Amniotic stem cell (primary cell): ENCODE results near the gene A4GALT.
"Not testable (repeated sequence)": the region's sequence is repeated elsewhere in the genome, so short reads cannot be mapped to it uniquely, and the experiment has no call there.

ENCODE experiments used
- DNase-seq: peaks from one replicate; lab custom pipeline; 2025; lab: John Stamatoyannopoulos, UW

Gene A4GALT, protein sequence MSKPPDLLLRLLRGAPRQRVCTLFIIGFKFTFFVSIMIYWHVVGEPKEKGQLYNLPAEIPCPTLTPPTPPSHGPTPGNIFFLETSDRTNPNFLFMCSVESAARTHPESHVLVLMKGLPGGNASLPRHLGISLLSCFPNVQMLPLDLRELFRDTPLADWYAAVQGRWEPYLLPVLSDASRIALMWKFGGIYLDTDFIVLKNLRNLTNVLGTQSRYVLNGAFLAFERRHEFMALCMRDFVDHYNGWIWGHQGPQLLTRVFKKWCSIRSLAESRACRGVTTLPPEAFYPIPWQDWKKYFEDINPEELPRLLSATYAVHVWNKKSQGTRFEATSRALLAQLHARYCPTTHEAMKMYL

DNA sequence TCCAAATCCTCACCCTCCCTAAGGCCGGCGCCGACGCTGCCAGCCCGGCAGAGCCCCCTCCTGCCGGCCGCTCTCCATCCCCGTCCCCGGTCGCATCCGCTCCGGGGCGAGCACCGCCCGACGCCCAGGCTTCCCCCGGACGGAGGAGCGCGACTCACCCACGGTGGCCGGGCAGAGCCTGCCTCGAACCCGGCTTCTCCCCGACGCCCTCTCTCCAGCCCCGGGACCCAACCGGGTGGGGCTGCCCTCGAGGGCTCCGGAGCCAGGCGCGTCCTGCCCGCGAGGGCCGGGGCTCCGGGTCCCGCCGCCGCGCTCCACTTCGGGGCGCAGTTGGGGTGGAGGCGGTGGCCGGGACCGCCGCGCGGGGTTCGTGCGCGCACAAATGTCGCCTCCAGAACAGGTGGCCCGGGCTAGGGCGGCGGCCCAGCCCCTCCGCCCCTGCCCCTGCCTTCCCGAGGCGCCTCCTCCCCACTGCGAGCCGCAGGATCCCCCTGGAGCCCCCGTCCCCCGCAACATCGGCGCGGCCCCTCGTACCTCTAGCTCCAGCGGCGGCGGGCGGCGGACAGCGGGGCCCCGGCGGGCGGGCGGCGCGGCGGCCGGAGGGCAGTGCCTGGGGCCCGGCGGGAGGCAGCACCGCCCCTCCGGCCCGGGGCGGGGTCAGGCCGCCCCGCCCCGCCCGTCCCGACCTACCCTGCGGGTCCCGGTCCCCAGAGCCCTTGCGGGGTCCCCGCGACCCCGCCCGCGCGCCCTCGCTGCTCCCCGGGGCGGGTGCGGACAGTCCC is at the start of gene A4GALT:
Gene A4GALT (minus strand): TSS at position 608 of the 782 bp plus-strand sequence. CDS start 26,919 bp downstream, outside the sequence.
- no peak for DNase-seq

DNA sequence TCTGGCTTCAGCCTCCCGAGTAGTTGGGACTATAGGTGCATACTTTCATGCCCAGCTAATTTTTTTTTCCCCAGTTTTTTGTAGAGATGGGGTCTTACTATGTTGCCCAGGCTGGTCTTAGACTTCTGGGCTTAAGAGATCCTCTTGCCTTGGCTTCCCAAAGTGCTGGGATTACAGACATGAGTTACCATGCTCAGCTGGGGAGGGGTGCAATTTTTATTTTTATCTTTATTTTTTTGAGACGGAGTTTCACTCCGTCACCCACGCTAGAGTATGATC is 49.7 kb upstream of the A4GALT start:
- no peak for DNase-seq

DNA sequence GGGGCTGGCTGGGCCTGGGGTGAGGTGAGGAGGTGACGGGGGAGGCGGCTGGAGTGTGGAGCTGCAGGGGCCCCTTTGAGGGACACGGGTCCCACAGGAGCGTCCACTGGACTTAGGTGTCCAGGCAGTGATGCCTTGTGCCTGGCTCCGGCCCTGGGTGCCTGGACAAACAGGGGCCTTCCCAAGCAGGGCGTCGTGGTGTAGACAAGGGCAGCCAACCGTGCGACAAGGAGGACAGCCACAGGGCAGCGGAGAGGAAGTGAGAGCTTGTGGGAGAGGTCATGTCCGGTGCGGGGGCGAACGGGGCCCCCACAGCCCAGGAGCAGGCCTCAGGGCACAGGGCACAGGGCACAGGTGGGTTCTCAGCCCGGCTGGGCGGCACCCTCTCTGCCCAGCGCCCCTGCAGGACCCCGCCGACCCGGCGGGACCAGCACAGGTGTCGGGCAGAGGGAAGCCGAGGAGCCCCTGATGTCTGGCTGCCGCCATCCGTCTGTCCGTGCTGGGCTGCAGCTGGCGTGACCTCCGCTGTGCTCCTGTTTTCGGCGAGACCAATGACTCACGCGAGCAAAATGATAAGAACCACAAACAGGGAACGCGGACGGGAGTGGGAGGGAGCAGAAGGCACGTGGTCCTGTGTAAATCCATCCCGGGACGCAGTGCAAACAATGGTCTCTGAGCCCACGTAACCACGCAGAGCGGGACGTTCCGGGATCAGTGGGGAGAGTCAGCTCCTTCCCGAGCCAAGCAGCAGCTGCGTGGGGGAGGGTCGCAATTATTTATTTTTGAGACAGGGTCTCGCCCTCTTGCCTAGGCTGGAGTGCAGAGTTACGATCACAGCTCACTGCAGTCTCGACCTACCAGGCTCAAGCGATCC is 49.1 kb upstream of the A4GALT start:
- DNase-seq: no peak

DNA sequence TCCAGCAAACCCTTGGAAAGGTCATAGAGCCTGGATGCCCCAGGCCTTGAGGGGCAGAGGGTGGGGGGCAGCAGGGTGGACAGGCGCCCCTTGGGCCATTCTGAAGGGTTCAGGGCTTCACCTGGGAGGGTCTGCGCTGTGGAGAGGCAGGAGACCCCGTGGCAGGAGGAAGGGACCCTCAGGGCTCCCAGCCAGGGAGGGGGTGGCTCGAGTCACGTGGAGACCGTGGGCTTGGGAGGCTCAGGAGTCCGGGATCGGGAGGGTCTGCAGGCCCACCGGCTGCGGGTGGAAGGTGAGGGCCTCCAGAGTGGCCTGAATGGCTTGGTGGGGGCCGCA is 48.5 kb upstream of the A4GALT start:
- DNase-seq: no peak

DNA sequence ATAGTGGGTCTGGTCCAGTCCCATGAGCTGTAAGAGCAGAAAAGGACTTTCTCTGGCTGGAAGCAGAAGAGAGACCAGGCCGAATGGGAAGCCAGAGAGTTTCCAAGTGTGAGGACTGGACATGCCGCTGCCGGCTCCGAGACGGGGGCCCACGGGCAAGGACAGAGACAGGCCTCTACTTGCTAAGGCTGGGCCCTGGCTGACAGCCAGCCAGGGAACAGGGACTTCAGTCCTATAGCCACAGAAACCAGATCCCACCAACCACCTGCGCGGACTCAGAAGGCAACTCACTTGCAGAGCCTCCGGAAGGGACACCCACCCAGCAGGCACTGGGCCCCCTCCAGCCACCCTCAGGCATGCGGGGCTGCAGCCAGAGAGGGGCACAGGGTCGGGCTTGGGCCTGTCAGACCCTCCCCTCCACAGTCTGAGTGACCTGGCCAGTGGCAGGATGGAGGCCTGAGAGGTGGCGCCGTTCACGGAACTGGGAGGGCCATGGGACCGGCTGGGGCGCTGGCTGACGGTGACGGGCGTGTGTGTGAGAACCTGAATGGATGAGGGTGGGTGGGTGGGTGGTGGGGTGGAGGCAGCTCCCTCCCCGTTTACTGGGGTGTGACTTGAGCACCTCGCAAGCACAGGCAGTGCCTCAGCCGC is 47.8 kb upstream of the A4GALT start:
- DNase-seq: no peak

DNA sequence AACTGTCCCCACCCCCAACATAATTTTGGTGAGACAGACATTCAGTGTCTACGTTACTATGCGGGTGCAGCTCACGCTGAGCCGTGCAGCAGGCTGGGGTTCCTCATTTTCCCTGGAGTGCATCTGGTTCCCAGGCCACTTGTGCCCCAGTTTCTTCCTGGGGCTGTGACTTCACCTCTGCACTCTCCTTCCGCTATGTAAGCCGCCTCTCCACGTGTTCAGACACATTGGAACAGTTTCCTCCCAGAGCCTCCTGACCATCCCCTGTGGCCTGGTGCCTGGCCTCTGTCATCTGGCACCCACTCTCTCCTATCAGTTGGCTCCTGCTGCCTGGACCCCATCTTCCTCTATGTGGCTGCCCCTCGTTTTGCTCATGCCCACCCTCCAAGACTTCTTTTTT is 46.2 kb upstream of the A4GALT start:
- no peak for DNase-seq

DNA sequence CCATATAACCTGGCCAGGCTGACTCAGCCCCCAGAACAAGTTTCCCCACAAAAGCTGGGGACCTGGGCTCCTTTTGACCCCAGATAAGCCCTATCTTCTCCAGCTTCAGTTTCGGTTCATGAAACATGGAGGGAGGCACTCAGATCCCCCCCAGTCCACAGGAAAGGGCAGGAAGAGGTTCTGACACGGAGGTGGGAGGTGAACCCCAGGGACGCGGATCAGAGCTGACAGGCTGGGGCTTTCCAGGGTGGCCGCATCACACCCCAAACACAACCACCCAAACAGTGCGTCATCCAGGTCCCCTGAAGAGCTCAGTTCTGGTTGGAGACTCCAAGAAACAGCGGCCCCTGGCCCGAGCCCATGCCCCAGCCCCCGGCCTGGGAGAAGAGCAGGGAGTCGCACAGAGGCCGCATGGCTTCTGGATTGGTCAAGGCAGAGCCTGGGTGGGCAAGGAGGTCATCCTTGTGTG is 44.3 kb upstream of the A4GALT start:
- no peak for DNase-seq

DNA sequence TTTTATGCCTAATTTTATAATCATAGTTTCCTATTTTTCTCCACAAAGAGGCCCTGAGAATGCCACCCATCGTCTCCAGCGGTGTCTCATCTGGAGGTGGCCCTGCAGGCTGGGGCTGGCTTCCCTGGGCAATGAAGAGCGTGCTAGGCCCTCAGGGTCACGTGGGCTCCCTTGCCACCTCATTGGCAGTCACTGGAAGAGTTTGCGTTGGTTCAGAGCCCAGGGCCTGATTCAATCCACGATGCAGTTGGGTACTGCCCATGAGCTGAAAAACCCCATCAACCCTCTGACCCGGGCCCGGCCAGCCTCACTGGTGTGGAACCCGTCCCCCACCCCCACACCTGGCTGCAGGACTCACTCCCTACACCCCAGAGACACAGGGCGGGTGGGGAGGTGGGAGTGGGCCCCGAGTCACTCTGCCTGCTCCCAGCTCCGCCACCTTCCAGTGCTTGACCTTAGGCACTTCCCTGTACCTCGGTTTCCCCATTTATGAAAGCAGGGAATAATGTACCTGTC is 43.4 kb upstream of the A4GALT start:
- no peak for DNase-seq

DNA sequence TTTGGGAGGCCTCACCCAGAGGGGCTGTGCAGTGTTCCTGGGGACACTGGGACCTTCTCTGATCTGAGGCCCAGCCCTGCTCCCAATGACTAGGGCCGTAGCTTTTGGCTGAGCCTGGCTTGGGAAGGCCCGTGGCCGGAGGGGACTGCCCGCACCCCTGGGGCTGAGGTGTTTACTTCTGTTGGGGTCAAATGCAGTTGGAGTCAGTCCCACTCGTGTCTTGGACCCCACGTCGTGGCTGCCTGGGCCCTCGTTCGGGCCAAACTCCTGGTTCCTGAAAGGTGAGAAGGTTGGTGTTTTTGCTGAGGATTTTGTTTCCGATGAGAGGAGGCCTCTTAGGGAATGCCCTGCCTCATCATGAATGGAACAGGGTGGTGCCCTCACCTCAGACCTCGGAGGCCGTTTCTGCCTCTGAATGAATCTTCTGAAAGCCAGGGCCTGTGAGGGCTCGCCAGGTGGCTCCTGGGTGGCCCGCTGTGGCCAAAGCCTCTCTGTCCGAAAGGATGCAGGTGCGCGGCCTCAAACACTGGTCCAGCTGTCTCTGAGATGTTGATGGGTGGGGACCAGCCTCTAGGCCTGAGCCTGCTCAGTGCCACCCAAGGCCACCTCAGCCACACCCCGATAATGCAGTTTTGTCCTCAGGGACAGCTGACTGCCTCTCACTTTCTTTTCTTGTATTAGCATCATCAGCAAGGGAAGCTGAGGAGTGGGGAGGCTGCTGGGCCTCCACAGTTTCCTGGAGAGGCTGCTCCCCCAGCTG is 40.3 kb upstream of the A4GALT start:
- no peak for DNase-seq

DNA sequence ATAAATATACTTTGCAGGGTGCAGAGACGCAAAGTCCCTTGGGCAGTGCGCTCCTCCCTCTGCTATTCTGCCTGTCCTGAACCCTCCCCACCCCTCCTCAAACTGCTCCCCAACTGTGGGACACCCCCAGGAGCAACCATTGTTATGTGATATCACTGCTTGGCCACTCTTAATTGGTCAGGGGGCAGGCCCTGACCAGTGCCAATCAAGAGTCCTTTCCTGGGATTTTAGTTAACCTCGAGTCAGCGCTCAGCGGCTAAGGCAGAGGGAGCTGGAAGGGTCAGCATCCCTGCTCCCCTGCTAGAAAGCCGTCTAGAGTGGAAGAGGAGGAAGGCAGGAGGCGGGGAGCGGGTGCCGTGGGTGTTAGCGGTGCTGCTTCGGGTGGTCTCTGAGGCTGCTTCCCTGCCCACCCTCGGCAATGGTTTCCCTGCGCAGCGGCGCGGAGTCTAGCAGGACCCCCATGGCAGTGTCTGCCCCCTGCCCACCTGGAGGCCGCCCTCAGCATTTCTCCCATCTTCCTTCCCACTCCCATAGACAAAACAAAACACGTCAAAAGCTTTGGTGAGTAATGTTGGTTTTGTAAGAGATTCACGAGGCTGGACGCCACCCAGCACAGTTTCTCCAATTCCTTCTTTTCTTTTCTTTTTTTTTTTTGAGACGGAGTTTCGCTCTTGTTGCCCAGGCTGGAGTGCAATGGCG is 38.4 kb upstream of the A4GALT start:
- DNase-seq: no peak

DNA sequence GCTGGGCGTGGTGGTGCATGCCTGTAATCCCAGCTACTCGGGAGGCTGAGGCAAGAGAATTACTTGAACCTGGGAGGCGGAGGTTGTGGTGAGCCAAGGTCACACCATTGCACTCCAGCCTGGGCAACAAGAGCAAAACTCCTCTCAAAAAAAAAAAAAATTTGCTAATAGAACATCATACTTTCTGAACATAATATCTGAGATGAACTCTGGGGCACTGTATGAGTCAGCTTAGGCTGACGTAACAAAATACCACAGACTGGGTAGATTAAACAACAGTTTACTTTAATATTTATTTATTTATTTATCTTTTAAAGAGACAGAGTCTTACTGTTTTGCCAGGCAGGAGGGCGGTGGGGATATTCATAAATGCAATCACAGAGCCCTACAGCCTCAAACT is 34.9 kb upstream of the A4GALT start:
- not testable (repeated sequence) for DNase-seq

DNA sequence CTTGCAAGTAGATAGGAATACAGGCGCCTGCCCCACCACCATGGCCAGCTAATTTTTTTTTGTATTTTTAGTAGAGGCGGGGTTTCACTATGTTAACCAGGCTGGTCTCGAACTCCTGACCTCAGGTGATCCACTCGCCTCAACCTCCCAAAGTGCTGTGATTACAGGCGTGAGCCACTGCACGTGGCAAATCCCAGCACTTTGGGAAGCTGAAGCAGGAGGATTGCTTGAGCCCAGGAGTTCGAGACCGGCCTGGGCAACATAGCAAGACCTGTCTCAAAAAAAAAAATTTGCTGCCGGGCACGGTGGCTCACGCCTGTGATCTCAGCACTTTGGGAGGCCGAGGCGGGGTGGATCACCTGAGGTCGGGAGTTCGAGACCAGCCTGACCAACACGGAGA is 34.5 kb upstream of the A4GALT start:
- not testable (repeated sequence) for DNase-seq

DNA sequence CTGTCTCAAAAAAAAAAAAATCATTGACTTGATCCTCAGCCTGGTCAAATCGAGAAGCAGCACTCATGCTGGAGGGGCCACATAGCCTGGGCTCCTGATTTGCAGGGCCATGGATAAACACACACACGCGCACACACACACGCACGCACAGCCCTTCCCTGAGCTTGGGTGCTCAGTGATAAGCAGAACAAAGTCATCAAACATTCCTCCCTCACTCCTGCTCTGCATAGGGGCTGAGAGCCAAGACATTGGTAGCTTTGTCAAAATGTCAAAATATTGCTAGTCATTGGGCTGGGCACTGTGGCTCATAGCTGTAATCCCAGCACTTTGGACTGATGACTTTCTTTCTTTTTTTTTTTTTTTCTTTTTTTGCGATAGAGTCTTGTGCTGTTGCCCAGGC is 34.0 kb upstream of the A4GALT start:
- no peak for DNase-seq

DNA sequence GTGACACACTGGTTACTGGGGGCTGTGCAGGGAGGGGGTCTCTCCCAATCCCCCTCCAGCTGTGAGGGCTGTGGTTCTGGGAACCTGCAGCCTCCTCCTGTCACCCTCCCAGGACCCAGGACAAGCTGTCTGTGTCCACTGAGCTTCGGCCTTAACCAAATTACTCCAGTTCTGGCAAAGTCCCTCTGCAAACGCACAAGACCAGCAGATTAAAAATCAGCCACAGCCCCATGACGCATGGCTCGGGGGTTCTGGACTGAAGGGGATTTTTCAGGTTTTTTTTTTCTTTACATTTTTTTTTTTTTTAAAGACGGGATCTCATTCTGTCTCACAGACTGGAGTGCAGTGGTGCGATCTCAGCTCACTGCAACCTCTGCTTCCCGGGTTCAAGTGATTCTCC is 32.2 kb upstream of the A4GALT start:
- DNase-seq: no peak

DNA sequence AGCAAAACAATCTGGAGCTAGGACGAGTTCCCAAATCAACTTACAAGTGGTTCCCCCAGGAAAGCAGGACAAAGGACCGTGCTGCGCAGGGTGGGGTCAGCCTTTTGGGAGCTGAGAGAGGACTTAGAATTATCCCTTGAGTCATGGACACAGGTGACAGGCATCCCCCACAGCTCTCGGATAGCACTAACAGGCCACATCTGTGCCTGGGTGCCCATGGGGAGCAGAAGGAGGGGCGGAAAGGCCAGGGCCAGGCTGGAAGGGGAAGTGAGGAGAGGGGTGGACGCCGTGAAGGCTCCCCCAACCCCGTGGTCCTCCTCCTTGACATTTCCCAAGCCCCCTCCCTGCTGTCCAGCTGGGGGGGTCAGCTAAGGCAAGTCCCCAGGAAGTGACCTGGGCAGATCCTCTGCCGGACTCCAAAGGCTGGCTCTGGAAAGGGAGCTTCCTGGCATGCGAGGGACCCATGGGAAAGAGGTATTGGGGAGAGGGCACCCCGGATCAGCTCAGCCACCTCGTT is 31.6 kb upstream of the A4GALT start:
- no peak for DNase-seq

DNA sequence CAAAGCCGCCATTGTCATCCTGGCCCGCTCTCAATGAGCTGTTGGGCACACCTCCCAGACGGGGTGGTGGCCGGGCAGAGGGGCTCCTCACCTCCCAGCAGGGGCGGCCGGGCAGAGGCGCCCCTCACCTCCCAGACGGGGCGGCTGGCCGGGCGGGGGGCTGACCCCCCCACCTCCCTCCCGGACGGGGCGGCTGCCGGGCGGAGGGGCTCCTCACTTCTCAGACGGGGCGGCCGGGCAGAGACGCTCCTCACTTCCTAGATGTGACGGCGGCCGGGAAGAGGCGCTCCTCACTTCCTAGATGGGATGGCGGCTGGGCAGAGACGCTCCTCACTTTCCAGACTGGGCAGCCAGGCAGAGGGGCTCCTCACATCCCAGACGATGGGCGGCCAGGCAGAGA is 29.8 kb upstream of the A4GALT start:
- not testable (repeated sequence) for DNase-seq

DNA sequence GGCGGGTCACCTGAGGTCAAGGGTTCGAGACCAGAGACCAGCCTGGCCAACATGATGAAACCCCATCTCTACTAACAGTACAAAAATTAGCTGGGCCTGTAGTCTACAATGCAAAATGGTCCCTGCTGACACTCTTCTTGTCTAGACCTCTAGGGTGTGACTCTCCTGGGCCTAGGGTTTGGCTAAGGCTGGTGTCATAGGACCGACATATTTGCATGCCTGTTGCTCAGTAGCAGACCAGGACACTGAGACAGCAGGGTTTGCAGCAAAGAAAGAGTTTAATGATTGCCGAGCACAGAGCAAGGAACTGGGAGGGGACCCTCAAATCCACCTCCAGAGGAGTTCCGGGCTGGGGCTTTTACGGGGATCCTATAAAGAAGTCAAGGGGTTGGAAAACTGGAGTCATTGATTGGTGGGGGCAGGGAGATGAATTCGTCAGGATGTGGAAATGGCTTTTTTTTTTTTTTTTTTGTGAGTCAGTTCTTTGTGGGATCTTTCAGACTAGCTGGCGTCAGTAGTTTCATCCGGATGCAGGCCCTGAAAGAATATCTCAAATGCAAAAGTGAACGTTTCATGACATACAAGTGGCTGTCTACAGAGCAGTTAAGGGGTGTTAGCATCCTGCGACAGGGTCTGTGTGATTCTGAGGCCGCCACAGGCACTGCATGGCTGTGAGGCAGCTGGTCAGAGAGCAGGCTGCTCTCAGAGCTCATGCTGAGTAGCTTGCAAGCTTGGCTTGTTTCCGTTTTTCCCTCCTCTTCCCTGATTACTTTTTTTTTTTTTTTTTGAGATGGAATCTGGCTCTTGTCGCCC is 27.2 kb upstream of the A4GALT start:
- no peak for DNase-seq

DNA sequence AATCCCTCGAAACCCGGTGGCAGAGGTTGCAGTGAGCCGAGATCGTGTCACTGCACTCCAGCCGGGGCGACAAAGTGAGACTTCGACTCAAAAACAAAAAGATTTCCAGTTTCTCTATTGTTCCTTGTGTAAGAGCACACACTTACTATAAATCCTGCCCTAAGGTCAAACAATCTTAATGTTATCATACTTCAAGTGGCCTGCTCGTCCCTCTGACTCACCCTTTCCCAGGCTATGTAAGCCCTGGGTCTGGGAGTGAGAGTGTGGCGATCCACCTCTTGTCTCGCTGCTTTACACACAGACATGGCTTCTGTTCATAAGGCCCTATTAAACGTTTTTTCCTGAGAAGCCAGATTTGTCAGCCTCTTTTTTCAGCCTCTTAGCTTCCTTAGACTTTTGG is 24.4 kb upstream of the A4GALT start:
- DNase-seq: no peak

DNA sequence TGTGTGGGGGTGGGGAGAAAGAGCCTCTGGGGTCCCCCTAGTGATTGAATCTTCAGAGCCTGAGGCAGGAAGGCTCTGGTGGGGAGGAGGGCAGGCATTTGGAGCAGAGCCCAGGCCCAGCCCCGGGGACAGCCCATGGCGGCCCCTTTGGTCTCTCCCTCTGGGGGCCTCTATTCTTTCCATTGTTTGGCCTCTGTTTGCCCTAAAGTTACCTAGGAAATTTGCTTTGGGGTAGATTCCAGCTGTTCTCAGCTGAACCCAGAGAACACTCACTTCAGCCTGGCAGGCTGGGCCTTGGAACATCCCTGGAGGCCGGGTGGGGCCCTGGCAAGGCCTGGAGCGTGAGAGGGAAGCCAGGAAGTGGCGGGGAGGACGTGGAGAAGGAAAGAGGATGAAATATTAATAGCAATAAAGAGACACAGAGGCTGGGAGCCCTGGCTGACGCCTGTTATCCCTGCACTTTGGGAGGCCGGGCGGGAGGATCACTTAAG is 22.9 kb upstream of the A4GALT start:
- DNase-seq: no peak
